Gastrocnemius medialis (tissue), 4 donors: Measurements from ENCODE around the gene ASPG. TPM values are rescaled to one million over a fixed set of nuclear protein-coding genes. Genes with fewer than 3 reads are reported as not detected.

Experiments
- ATAC-seq, 2 donors: fragments of 150-250 bp; one replicate each; pipeline ENCODE4 v1.9.1; 2016
- DNase-seq, 2 donors: peaks; one replicate each; pipeline ENCODE4 v3.0.0-alpha.2; 2019
- H3K27ac ChIP-seq, 4 donors: fragments of 200-600 bp; sonication (generic); 1 replicate in 1 of 4; 2 replicates in 3 of 4; pipeline ENCODE4 v1.5.1; 2016 to 2018; ENCODE audit warnings: mild to moderate bottlenecking in 2 of 4, moderate library complexity in 1 of 4
- H3K27me3 ChIP-seq, 3 donors: fragments of 200-600 bp; sonication (generic) in 2 of 3; 1 replicate in 1 of 3; 2 replicates in 2 of 3; pipeline versions ENCODE4 v1.5.1 to v1.6.0; 2016 to 2019; ENCODE audit warnings: mild to moderate bottlenecking in 1 of 3, moderate library complexity in 1 of 3
- H3K36me3 ChIP-seq, 2 donors: fragments of 200-600 bp; sonication (generic) in 1 of 2; one replicate each; pipeline ENCODE4 v1.5.1; 2017 to 2018
- H3K4me1 ChIP-seq, 2 donors: fragments of 200-600 bp; sonication (generic) in 1 of 2; one replicate each; pipeline ENCODE4 v1.5.1; 2016 to 2017; ENCODE audit warnings: mild to moderate bottlenecking in 2 of 2
- H3K4me3 ChIP-seq, 4 donors: fragments of 200-600 bp; sonication (generic) in 3 of 4; 1 replicate in 1 of 4; 2 replicates in 3 of 4; pipeline ENCODE4 v1.5.1; 2016 to 2019; ENCODE audit warnings: mild to moderate bottlenecking in 2 of 4
- H3K9me3 ChIP-seq, 3 donors: fragments of 200-600 bp; sonication (generic) in 2 of 3; 1 replicate in 1 of 3; 2 replicates in 2 of 3; pipeline ENCODE4 v1.5.1; 2016 to 2019
- CTCF ChIP-seq, 5 experiments: fragments of 450-650 bp in 3 of 5; fragments of 200-600 bp in 2 of 5; sonication (generic) in 2 of 5; IDR thresholded peaks in 4 of 5; conservative IDR thresholded peaks in 1 of 5; 1 replicate in 4 of 5; 2 replicates in 1 of 5; pipeline ENCODE4 v1.5.1; 2016 to 2019; ENCODE audit warnings: antibody characterized with exemption in 5 of 5, mild to moderate bottlenecking in 3 of 5, moderate library complexity in 3 of 5
- POLR2A ChIP-seq, 2 donors: fragments of 450-650 bp; IDR thresholded peaks; one replicate each; pipeline ENCODE4 v1.6.1; 2017; ENCODE audit warnings: antibody characterized with exemption in 2 of 2, mild to moderate bottlenecking in 2 of 2, moderate library complexity in 2 of 2
- in situ Hi-C, 4 donors: fragments of 200-750 bp; cut with MboI; loops; one replicate each; pipeline versions ENCODE4 v1.15.0 to v1.8.0; 2017; ENCODE audit warnings: low sequenced_read_pairs in 4 of 4
- intact Hi-C: fragments of 100-400 bp; cut with DNase I; formaldehyde crosslinking; loops from one replicate; pipeline ENCODE4 v1.15.1; 2023; ENCODE audit warnings: low total_unique reads
- total RNA-seq, 4 donors: library from RNA; depleted of rRNA; stranded (reverse); fragments of >200 nt; gene quantifications; one replicate each; pipeline versions ENCODE4 v1.1.0 to v1.2.3, GENCODE V29; 2016

ASPG gene
- total RNA-seq, 4 donors from 2014 or later, result 0.20 TPM; not detected in 3

- in situ Hi-C loops, result loop anchor here in 3 of 4 donors (25.0 kb wide), 2 partner anchors 425 to 500 kb away; no protein-coding TSS in a partner anchor
- intact Hi-C loops, result loop anchor here (1.0 kb wide), 2 partner anchors 427 to 503 kb away; no protein-coding TSS in a partner anchor
- peak; percentile 74 to 87 for ATAC-seq
- Histone ChIP-seq H3K27me3 (peaks cover 41 to 53% (median 46%) of the 10 kb centered on the region in 3 donors), H3K4me1 (peaks cover 13 to 25% of the 10 kb centered on the region in 2 donors), H3K4me3 (peak overlapping the region; percentile 52 to 61 (median 56)), H3K27ac (peak overlapping the region in 3 of 4 donors; percentile 44 to 59 (median 55)), H3K9me3 (no peaks in the 10 kb centered on the region), H3K36me3 (no peaks in the 10 kb centered on the region)
- DNase-seq, result no peak
- TF ChIP-seq POLR2A (IDR thresholded peaks at IDR 0.05) (no peak), CTCF (IDR thresholded peaks at IDR 0.05 in 4 of 5, conservative IDR thresholded peaks at IDR 0.05 in 1 of 5) (peak; percentile 67 to 91 (median 89))
Observed at GRCh38 chr14:104137297-104138097, 52.0 kb downstream of the ASPG start.

GRCh38 chr14:104138098-104138717 lies 52.7 kb downstream of the ASPG start, which contains the start of gene KIF26A:
TSS of gene KIF26A (plus strand) at chr14:104138587. CDS start at chr14:104138723, 136 bp downstream.
- peak in 1 of 2 donors; percentile 42 for ATAC-seq
- no peak for DNase-seq
- Histone ChIP-seq H3K36me3 (no peaks in the 10 kb centered on the region), H3K4me1 (peaks cover 13 to 25% of the 10 kb centered on the region in 2 donors), H3K4me3 (peak within 1 kb of the TSS; percentile 52 to 61 (median 56)), H3K27ac (peak within 1 kb of the TSS in 3 of 4 donors; percentile 50 to 59 (median 55)), H3K9me3 (no peaks in the 10 kb centered on the region), H3K27me3 (peaks cover 41 to 53% (median 43%) of the 10 kb centered on the region in 3 donors)
- in situ Hi-C loops, result loop anchor here in 3 of 4 donors (25.0 kb wide), 2 partner anchors 424 to 499 kb away; no protein-coding TSS in a partner anchor
- TF ChIP-seq CTCF (IDR thresholded peaks at IDR 0.05 in 4 of 5, conservative IDR thresholded peaks at IDR 0.05 in 1 of 5), result no peak
- peak; percentile 22 to 33 for TF ChIP-seq POLR2A (IDR thresholded peaks at IDR 0.05)
- intact Hi-C loops, result no loop called here

- TF ChIP-seq CTCF (IDR thresholded peaks at IDR 0.05 in 4 of 5, conservative IDR thresholded peaks at IDR 0.05 in 1 of 5) (no peak), POLR2A (IDR thresholded peaks at IDR 0.05) (no peak)
- DNase-seq, result no peak
- Histone ChIP-seq H3K4me1 (peaks cover 13 to 25% of the 10 kb centered on the region in 2 donors), H3K36me3 (no peaks in the 10 kb centered on the region), H3K4me3 (peak overlapping the region; percentile 52 to 61 (median 56)), H3K9me3 (no peaks in the 10 kb centered on the region), H3K27ac (peak overlapping the region in 3 of 4 donors; percentile 36 to 50 (median 42)), H3K27me3 (peaks cover 38 to 47% (median 41%) of the 10 kb centered on the region in 3 donors)
- in situ Hi-C loops, result loop anchor here in 3 of 4 donors (25.0 kb wide), 2 partner anchors 423 to 498 kb away; no protein-coding TSS in a partner anchor
- intact Hi-C loops, result no loop called here
- ATAC-seq, result no peak
Observed at GRCh38 chr14:104138718-104139459, 53.4 kb downstream of the ASPG start.
